OCI-LY1 (cell line): ENCODE measurements around the gene GHRH.

ENCODE experiments used
- H2AFZ ChIP-seq: fragments of 200-600 bp; sonication (generic), shearing (Covaris generic); 2 replicates; pipeline ENCODE4 v1.6.0; 2014; ENCODE audit warnings: antibody characterized with exemption, mild to moderate bottlenecking, low read length
- H3F3A ChIP-seq: fragments of 200-600 bp; sonication (generic), shearing (Covaris generic); 2 replicates; pipeline ENCODE4 v1.6.0; 2014; ENCODE audit warnings: mild to moderate bottlenecking, antibody characterized with exemption, low read length, moderate library complexity; ENCODE audit not compliant: insufficient read depth
- H3K27ac ChIP-seq: fragments of 200-600 bp; sonication (generic); 2 replicates; pipeline ENCODE4 v1.5.1; 2014; ENCODE audit warnings: low read length, mixed run types, mild to moderate bottlenecking, low read depth; ENCODE audit not compliant: poor library complexity, severe bottlenecking
- H3K27me3 ChIP-seq: fragments of 200-600 bp; sonication (generic); 2 replicates; pipeline ENCODE4 v1.6.0; 2014; ENCODE audit warnings: antibody characterized with exemption, mild to moderate bottlenecking, low read length, moderate library complexity; ENCODE audit not compliant: insufficient read depth
- H3K36me3 ChIP-seq: fragments of 200-600 bp; sonication (generic); 2 replicates; pipeline ENCODE4 v1.6.1; 2014; ENCODE audit warnings: mild to moderate bottlenecking, antibody characterized with exemption, low read length, moderate library complexity, mixed read lengths; ENCODE audit not compliant: insufficient read depth
- H3K4me1 ChIP-seq: fragments of 200-600 bp; sonication (generic); 2 replicates; pipeline ENCODE4 v1.5.1; 2014; ENCODE audit warnings: mild to moderate bottlenecking, low read length, moderate library complexity; ENCODE audit not compliant: insufficient read depth, severe bottlenecking
- H3K4me2 ChIP-seq: fragments of 200-600 bp; sonication (generic), shearing (Covaris generic); 2 replicates; pipeline ENCODE4 v1.6.1; 2014; ENCODE audit warnings: low read length
- H3K4me3 ChIP-seq: fragments of 200-600 bp; sonication (generic); 2 replicates; pipeline ENCODE4 v1.5.1; 2014; ENCODE audit warnings: low read length, low read depth, mild to moderate bottlenecking, mixed read lengths; ENCODE audit not compliant: poor library complexity, severe bottlenecking
- H3K79me2 ChIP-seq: fragments of 200-600 bp; shearing (Covaris generic); 2 replicates; pipeline ENCODE4 v1.6.1; 2016; ENCODE audit warnings: mixed run types, low read length, mixed read lengths; ENCODE audit not compliant: insufficient read depth
- H3K9ac ChIP-seq: fragments of 200-600 bp; sonication (generic), shearing (Covaris generic); 2 replicates; pipeline ENCODE4 v1.6.1; 2014; ENCODE audit warnings: mild to moderate bottlenecking, low read length, mixed read lengths
- H3K9me2 ChIP-seq: fragments of 200-600 bp; sonication (generic), shearing (Covaris generic); 2 replicates; pipeline ENCODE4 v1.6.1; 2014; ENCODE audit warnings: low read depth, mild to moderate bottlenecking, low read length, mixed read lengths
- H3K9me3 ChIP-seq: fragments of 200-600 bp; shearing (Covaris generic); 2 replicates; pipeline ENCODE4 v1.6.1; 2014; ENCODE audit warnings: low read length, mixed read lengths
- H4K20me1 ChIP-seq: fragments of 200-600 bp; sonication (generic), shearing (Covaris generic); 2 replicates; pipeline ENCODE4 v1.6.0; 2016; ENCODE audit warnings: mild to moderate bottlenecking, low read length; ENCODE audit not compliant: insufficient read depth
- CTCF ChIP-seq: fragments of 200-600 bp; sonication (generic), shearing (Covaris generic); IDR thresholded peaks from 2 replicates; pipeline ENCODE4 v1.5.1; 2017; ENCODE audit warnings: mild to moderate bottlenecking, antibody characterized with exemption, low read length, moderate library complexity, mixed read lengths
- EZH2 ChIP-seq: fragments of 200-600 bp; sonication (generic), shearing (Covaris generic); IDR thresholded peaks from 2 replicates; pipeline ENCODE4 v1.8.0; 2017; ENCODE audit warnings: borderline replicate concordance, mixed run types, mild to moderate bottlenecking, antibody characterized with exemption, low read length, moderate library complexity, mixed read lengths

Gene GHRH

GRCh38 chr20:37236462-37236861 is 25.2 kb downstream of the GHRH start:
- H3F3A ChIP-seq, result no peaks in the 10 kb centered on the region
- H3K4me2 ChIP-seq, result no peak overlapping the region
- no peaks in the 10 kb centered on the region for H3K27me3 ChIP-seq
- no peak overlapping the region for H3K9ac ChIP-seq
- H3K9me3 ChIP-seq, result no peaks in the 10 kb centered on the region
- H3K9me2 ChIP-seq, result no peaks in the 10 kb centered on the region
- no peak overlapping the region for H2AFZ ChIP-seq
- TF ChIP-seq CTCF (no peak), EZH2 (no peak)
- H3K27ac ChIP-seq, result no peak overlapping the region
- H3K36me3 ChIP-seq, result peaks cover 95% of the 10 kb centered on the region
- H4K20me1 ChIP-seq, result no peaks in the 10 kb centered on the region
- no peak overlapping the region for H3K4me3 ChIP-seq
- no peaks in the 10 kb centered on the region for H3K4me1 ChIP-seq
- H3K79me2 ChIP-seq, result no peaks in the 10 kb centered on the region

DNA sequence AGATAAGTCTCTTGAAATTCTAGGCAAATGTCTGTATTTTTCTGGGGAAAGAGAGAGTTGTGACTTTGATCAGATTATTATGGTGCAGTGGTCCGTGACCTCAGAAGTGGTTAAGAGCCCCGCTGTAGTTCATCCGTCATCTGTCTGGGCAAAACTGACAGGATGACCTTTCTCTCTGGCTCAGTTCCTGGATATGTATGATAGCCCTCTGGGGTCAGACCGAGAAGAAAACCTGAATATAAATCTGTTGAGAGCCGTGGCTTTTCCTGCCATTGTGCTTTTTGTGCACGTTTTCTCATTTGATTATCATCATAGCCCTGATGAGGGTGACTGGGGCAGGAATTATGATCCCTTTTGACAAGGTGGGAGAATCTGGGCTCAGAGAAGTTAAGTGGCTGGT is 26.5 kb downstream of the GHRH start:
- no peak overlapping the region for H2AFZ ChIP-seq
- no peaks in the 10 kb centered on the region for H3K4me1 ChIP-seq
- H4K20me1 ChIP-seq, result no peaks in the 10 kb centered on the region
- no peaks in the 10 kb centered on the region for H3K27me3 ChIP-seq
- no peak overlapping the region for H3K4me2 ChIP-seq
- no peaks in the 10 kb centered on the region for H3K9me3 ChIP-seq
- no peaks in the 10 kb centered on the region for H3K9me2 ChIP-seq
- H3K4me3 ChIP-seq, result no peak overlapping the region
- peaks cover 95% of the 10 kb centered on the region for H3K36me3 ChIP-seq
- H3K79me2 ChIP-seq, result no peaks in the 10 kb centered on the region
- H3K9ac ChIP-seq, result no peak overlapping the region
- TF ChIP-seq CTCF (no peak), EZH2 (no peak)
- no peaks in the 10 kb centered on the region for H3F3A ChIP-seq
- H3K27ac ChIP-seq, result no peak overlapping the region

GRCh38 chr20:37234254-37234581 is 27.4 kb downstream of the GHRH start:
- Histone ChIP-seq H3K4me1 (no peaks in the 10 kb centered on the region), H3K27ac (no peak overlapping the region), H3K27me3 (no peaks in the 10 kb centered on the region), H3K9ac (no peak overlapping the region), H3K36me3 (peaks cover 95% of the 10 kb centered on the region), H3K9me3 (no peaks in the 10 kb centered on the region), H4K20me1 (no peaks in the 10 kb centered on the region), H3K9me2 (no peaks in the 10 kb centered on the region), H3K4me2 (no peak overlapping the region), H3K4me3 (no peak overlapping the region), H2AFZ (no peak overlapping the region), H3K79me2 (no peaks in the 10 kb centered on the region), H3F3A (no peaks in the 10 kb centered on the region)
- no peak for TF ChIP-seq EZH2
- no peak for TF ChIP-seq CTCF
